Smooth muscle cell (in vitro differentiated cells): Measurements from ENCODE around the gene COL13A1. TPM values are rescaled to one million over a fixed set of nuclear protein-coding genes. Genes with fewer than 3 reads are reported as not detected.

Experiments used
- DNase-seq: peaks from one replicate; lab custom pipeline; 2025; ENCODE audit not compliant: unreplicated experiment; lab: John Stamatoyannopoulos, UW
- H2AFZ ChIP-seq: fragments of 200-600 bp; sonication (generic); 2 replicates; pipeline ENCODE4 v1.6.0; 2016; ENCODE audit warnings: antibody characterized with exemption, low read depth, mild to moderate bottlenecking
- H3F3A ChIP-seq: fragments of 200-600 bp; sonication (generic); 2 replicates; pipeline ENCODE4 v1.6.0; 2017; ENCODE audit warnings: antibody characterized with exemption, low read depth
- H3K27ac ChIP-seq: fragments of 200-600 bp; sonication (generic); 2 replicates; pipeline ENCODE4 v1.5.1; 2016; ENCODE audit warnings: low read depth, mild to moderate bottlenecking
- H3K27me3 ChIP-seq: fragments of 200-600 bp; sonication (generic); 2 replicates; pipeline ENCODE4 v1.6.1; 2016; ENCODE audit warnings: low read depth, mild to moderate bottlenecking
- H3K36me3 ChIP-seq: fragments of 200-600 bp; sonication (generic); 2 replicates; pipeline ENCODE4 v1.5.1; 2016; ENCODE audit warnings: low read depth
- H3K4me1 ChIP-seq: fragments of 200-600 bp; sonication (generic); 2 replicates; pipeline ENCODE4 v1.5.1; 2016; ENCODE audit warnings: low read depth
- H3K4me2 ChIP-seq: fragments of 200-600 bp; sonication (generic); 2 replicates; pipeline ENCODE4 v1.6.0; 2016; ENCODE audit warnings: mild to moderate bottlenecking
- H3K4me3 ChIP-seq: fragments of 200-600 bp; sonication (generic); 2 replicates; pipeline ENCODE4 v1.5.1; 2016; ENCODE audit warnings: mild to moderate bottlenecking
- H3K79me2 ChIP-seq: fragments of 200-600 bp; sonication (generic); 2 replicates; pipeline ENCODE4 v1.6.0; 2016; ENCODE audit warnings: low read depth, mild to moderate bottlenecking
- H3K9ac ChIP-seq: fragments of 200-600 bp; sonication (generic); 2 replicates; pipeline ENCODE4 v1.6.0; 2016; ENCODE audit warnings: low read depth
- H3K9me3 ChIP-seq: fragments of 200-600 bp; sonication (generic); replicated peaks from 2 replicates; pipeline ENCODE4 v1.5.1; 2016; ENCODE audit warnings: low read depth
- H4K20me1 ChIP-seq: fragments of 200-600 bp; sonication (generic); 2 replicates; pipeline ENCODE4 v1.6.0; 2016; ENCODE audit warnings: low read depth
- WGBS: methylation state at CpG from one replicate; pipeline ENCODE4 v1.1.7; 2016; ENCODE audit warnings: low lambda C conversion rate; 5-methylcytosine and 5-hydroxymethylcytosine counted together
- polyA plus RNA-seq: library from polyadenylated mRNA; unstranded; fragments of >200 nt; fragmentation: Nextera tagmentation; extraction: Ambion mirVana; gene quantifications from 2 replicates; pipeline ENCODE4 v1.2.1, GENCODE V29; 2016
- total RNA-seq: library from RNA; depleted of rRNA; stranded (reverse); fragments of >200 nt; gene quantifications from 2 replicates; pipeline ENCODE4 v1.2.3, GENCODE V29; 2014
- TF ChIP-seq, protein P1 (sequence below): fragments of 200-600 bp; sonication (generic); IDR thresholded peaks from 2 replicates; pipeline ENCODE4 v1.5.1; 2017; ENCODE audit warnings: borderline replicate concordance, mild to moderate bottlenecking, antibody characterized with exemption; ENCODE audit not compliant: insufficient read depth, poor library complexity, severe bottlenecking

Gene COL13A1
- total and polyA plus RNA-seq, 2 experiments from 2014 or later, result 6.1 to 15.0 TPM

DNA sequence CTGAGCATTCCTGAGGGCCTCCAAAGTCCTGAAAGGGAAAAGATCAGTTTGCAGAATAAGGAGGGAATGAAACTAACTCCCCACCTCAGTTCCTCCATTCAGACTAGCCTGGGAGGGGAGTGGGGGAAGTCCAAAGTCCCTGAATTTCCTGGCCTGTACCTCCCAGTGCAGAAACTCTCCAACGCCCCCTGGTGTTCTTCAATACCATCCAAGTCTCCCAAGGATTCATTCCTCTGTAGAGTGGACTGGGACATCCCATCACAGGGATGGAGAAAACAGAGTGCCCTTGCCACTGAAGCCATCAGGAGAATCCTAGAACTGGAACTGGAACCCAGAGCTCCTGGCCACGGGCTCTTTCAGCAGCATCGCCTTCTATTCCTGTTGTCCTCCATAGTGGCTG is 1.6 kb upstream of the COL13A1 start:
- Histone ChIP-seq H4K20me1 (no peaks in the 10 kb centered on the region), H3K4me2 (no peak overlapping the region), H3F3A (no peaks in the 10 kb centered on the region), H2AFZ (no peak overlapping the region), H3K79me2 (no peaks in the 10 kb centered on the region), H3K36me3 (no peaks in the 10 kb centered on the region), H3K4me3 (no peak overlapping the region), H3K9ac (no peak overlapping the region), H3K9me3 (no peaks in the 10 kb centered on the region), H3K27ac (no peak overlapping the region), H3K27me3 (peaks cover 11% of the 10 kb centered on the region), H3K4me1 (peaks cover 6% of the 10 kb centered on the region)
- TF ChIP-seq, protein P1, sequence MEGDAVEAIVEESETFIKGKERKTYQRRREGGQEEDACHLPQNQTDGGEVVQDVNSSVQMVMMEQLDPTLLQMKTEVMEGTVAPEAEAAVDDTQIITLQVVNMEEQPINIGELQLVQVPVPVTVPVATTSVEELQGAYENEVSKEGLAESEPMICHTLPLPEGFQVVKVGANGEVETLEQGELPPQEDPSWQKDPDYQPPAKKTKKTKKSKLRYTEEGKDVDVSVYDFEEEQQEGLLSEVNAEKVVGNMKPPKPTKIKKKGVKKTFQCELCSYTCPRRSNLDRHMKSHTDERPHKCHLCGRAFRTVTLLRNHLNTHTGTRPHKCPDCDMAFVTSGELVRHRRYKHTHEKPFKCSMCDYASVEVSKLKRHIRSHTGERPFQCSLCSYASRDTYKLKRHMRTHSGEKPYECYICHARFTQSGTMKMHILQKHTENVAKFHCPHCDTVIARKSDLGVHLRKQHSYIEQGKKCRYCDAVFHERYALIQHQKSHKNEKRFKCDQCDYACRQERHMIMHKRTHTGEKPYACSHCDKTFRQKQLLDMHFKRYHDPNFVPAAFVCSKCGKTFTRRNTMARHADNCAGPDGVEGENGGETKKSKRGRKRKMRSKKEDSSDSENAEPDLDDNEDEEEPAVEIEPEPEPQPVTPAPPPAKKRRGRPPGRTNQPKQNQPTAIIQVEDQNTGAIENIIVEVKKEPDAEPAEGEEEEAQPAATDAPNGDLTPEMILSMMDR, result peak; percentile 67
- 32% methylated on average over 3 of the region's 3 CpGs for WGBS
- DNase-seq, result no peak

DNA sequence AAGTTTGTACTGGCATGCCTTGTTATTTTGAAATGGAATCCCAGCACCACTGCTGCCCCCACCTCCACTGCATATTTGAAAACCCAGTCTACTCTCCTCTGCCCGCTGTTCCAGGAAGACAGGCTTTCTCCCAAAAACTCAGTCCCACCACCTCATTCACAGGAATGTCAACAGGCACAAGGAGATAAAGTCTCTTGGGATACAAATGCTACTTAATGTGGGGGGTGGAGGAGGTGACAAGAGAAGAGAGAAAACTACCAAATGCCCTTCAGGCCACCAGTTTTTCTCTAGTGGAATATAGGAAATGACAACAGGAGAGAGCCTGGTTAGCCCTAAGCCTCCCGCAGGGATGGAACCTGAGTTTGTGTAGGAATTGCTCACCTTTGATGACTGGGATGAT is 1.0 kb upstream of the COL13A1 start:
- no peak overlapping the region for H3K27ac ChIP-seq
- DNase-seq, result no peak
- H3K4me1 ChIP-seq, result peaks cover 6% of the 10 kb centered on the region
- H3K79me2 ChIP-seq, result no peaks in the 10 kb centered on the region
- H4K20me1 ChIP-seq, result no peaks in the 10 kb centered on the region
- 44% methylated on average over 2 of the region's 2 CpGs for WGBS
- no peaks in the 10 kb centered on the region for H3F3A ChIP-seq
- no peak overlapping the region for H3K4me3 ChIP-seq
- H2AFZ ChIP-seq, result no peak overlapping the region
- no peak overlapping the region for H3K9ac ChIP-seq
- H3K4me2 ChIP-seq, result no peak overlapping the region
- H3K36me3 ChIP-seq, result no peaks in the 10 kb centered on the region
- H3K27me3 ChIP-seq, result peaks cover 11% of the 10 kb centered on the region
- no peaks in the 10 kb centered on the region for H3K9me3 ChIP-seq
- TF ChIP-seq, protein P1, result no peak

DNA sequence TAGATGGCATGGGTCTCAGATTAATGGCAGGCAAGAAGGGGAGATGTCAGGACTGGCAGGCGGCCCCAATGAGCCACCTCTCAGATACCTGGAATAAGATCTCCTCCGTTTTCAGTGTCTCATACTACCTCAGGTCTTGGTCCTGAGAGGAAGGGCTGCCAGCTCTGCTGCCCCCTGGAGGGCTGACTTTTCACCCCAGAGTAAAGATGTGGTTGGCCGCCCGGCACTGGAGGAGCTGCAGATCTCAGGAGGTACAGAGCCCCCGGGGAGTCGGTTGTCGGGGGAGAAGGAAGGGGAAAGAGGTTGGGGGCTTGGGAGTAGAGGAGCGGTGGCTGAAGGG is 642 bp upstream of the COL13A1 start:
- H3K4me1 ChIP-seq, result peaks cover 6% of the 10 kb centered on the region
- H2AFZ ChIP-seq, result peak overlapping the region; percentile 93
- no peaks in the 10 kb centered on the region for H4K20me1 ChIP-seq
- H3K9me3 ChIP-seq, result no peaks in the 10 kb centered on the region
- peak overlapping the region; percentile 99 for H3K4me2 ChIP-seq
- 8% methylated on average over 7 of the region's 8 CpGs for WGBS
- peak overlapping the region; percentile 68 for H3K4me3 ChIP-seq
- H3K9ac ChIP-seq, result peak overlapping the region; percentile 8
- DNase-seq, result peak; percentile 20
- no peaks in the 10 kb centered on the region for H3F3A ChIP-seq
- TF ChIP-seq, protein P1, result peak; percentile 61
- H3K27ac ChIP-seq, result no peak overlapping the region
- no peaks in the 10 kb centered on the region for H3K79me2 ChIP-seq
- no peaks in the 10 kb centered on the region for H3K36me3 ChIP-seq
- H3K27me3 ChIP-seq, result peaks cover 11% of the 10 kb centered on the region

DNA sequence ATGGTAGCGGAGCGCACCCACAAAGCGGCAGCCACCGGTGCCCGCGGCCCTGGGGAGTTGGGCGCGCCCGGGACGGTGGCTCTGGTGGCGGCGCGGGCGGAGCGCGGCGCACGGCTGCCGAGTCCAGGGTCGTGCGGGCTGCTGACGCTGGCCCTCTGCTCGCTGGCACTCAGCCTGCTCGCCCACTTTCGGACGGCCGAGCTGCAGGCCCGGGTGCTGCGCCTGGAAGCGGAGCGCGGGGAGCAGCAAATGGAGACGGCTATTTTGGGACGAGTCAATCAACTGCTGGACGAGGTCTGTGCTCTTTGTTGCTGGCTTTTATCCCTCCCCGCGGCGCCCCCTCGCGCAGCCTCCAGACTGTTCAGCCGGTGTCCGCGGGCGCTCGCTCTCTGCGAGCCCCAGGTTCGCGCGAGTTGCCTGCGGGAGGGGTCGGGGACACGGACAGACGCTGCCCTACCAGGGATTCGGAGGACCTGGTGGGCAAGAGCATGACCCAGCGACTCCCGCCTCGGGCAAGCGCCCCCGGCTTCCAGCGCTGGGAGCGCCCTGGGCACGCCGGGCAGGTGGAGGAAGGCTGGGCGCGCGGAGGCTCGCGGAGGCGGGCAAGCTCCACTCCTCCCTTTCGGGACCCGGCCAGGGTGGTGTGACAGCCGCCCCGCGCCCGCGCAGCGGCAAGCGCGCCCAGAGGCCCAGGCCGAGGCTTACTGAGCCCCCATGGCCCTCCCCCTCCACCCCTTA is 887 bp downstream of the COL13A1 start:
- Histone ChIP-seq H3K9me3 (no peaks in the 10 kb centered on the region), H3K4me3 (peak overlapping the region; percentile 68), H3K27ac (no peak overlapping the region), H3K4me1 (peaks cover 9% of the 10 kb centered on the region), H3K9ac (peak overlapping the region; percentile 11), H2AFZ (peak overlapping the region; percentile 93), H3F3A (no peaks in the 10 kb centered on the region), H3K27me3 (peaks cover 11% of the 10 kb centered on the region), H3K36me3 (no peaks in the 10 kb centered on the region), H4K20me1 (no peaks in the 10 kb centered on the region), H3K79me2 (no peaks in the 10 kb centered on the region), H3K4me2 (peak overlapping the region; percentile 99)
- WGBS, result 2% methylated on average over 63 of the region's 80 CpGs
- TF ChIP-seq, protein P1, result no peak
- DNase-seq, result peak; percentile 29
